DMS 273 (cell line): ENCODE measurements around the gene MMEL1.
A peak's percentile ranks its signal among the peaks of the same experiment; 100 is the strongest.

Source experiments
- DNase-seq: peaks from one replicate; lab custom pipeline; 2025; ENCODE audit not compliant: unreplicated experiment; lab: John Stamatoyannopoulos, UW

MMEL1 gene

DNA sequence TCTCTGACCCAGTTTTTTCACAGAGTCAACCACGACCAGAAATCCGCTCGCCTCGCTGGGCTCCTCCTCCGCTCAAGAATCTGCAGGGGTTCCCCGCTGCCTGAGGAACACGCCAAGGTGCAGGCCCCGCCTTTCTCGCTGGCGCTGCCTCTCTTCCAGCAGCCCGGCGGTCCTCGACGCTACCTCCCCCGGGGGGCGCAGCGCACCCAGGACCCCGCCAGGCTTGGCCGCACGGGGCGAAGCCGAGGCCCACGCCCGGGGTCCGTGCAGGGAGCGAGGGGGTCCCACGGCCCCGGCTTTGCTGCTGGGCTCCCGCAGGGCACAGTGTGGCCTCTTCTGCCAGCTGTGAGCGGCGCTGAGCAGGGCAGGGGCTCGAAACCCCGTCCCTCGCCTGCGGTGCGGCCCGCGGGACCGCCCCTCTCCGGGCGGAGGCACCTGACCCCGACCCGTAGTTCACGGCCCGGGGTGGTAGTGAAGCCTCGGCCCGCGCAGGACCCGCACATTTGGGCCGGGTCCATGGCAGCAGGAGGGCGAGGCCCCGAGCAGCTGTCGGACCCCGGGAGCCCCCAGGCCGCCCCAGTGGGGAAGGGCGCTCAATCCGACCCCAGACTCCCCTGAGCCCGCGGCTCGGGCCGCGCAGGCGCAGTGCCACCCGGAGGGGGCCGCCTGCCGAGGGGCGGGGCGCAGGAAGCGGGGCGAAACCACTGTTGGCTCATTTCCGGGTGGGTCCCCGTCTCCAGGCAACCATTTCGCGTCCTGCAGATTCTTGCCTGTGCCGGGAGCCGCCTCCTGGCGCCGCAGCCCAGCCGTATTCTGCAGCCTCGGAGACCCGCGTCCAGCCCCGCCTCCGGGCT, 10.0 kb upstream of the MMEL1 start:
- DNase-seq = peak; percentile 96

DNA sequence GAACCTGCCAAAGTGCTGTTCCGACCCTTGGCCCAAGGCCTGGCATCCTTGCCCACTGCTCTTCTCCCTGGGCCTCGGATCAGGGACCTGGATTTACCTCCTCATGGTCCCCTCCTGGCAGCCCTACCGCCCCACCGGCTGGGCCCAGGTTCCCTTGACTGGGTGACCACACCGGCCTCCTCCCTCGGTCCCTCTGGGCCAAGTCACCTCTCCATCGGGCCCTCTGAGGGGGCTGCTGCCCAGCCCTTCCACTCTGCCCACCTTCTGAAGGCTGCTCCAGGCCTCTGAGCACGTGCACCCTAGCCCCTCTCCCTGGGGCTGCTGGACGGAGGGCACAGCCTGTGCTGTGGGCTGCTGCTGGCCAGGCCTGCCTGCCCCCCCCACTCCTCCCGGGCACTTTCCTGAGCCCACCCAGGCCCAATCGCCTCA, 9.3 kb upstream of the MMEL1 start:
- no peak for DNase-seq

DNA sequence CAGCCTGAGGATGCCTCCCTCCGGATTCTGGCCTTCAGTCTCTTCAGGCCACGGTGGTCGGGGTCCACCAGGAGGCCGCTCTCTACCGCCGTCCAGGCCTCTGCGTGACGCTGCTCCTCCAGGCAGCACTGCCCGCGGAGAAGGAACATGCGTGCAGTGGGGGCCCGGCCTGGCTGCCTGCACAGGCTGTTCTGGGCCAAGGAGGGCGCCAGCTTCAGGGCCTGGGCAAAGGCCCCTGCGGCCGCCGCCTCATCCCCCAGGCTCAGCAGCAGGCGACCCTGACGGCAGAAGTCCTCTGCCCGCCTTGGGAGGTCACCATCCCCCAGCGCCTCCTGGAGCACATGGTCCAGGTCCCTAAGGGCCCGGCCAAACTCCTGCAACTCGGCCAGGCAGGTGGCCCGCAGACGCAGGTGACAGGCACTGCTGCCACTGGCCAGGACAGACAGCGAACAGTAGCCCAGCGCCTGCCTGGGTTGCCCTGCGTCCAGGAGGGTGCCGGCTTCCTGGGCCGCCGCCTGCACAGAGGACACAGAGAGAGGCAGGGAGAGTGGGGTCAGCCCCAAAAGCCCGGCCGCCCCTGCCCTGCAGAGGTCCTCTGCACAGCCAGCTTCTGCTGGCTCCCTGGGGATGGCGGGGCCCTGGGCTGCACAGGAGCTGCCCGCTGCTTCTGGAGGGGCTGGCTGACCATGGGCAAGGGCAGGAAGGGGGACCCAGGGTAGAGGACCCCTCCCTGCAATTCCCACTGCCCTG, 8.7 kb upstream of the MMEL1 start:
- DNase-seq = no peak

DNA sequence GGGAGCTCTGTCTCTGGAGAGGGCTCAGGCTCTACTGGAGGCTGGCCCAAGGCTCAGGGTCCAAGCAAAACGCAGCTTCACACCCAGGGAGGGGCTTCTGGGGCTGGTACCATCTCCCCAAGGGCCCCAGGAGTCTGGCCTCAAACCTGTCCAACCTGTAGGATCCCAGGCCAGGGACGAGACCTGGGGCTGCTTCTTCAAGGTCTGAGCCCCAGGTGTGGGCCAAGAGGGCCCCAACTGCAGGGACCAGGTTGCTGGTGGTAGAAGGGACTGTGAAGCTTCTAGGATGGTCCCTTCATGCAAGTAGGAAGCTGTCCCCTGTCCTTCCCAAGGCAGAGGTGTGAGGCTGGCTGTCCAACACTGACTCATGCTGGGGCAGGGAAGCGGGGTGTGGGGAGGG, 7.8 kb upstream of the MMEL1 start:
- no peak for DNase-seq

DNA sequence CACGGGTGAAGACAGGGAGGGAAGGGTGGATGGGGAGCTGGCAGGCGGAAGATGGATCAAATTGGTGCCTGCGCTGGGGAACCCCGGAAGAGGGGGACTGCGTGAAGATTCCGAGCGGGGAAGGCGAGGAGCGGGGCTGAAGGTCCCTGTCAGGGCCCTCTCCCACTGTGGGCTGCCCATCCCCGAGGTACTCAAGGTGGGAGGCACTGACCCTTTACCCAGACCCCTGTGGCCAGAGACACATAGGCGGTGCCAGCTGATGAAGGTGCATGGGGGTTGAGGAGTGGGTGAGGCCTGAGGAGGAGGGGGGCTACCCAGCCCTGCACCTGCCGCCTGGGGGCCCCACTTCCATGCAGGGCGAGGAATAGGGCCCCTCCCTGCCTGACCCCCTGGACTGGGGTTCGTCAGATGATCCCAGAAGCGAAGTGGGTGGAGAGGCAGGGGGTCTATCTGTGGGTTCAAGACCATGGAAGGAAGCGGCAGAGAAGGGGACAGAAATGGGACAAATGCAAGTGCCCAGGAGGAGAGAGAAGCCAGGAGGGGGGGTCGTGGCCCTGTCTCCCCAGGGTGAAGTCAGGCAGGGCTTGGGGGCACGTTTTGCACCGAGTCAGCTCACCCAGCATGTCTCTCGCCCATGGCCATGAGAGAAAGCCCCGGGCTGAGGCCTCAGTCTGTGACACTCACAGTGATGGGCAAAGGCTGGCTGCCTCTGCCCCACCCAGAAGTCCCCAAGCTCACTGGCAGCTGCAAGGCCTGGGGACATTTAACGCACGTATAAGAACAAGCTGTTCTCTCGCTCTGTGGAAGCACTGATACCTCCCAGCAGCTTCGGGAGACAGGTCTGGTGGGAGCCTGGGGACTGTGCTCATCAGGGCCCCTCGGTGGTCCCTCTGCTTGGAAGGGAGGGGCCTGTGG, 7.0 kb upstream of the MMEL1 start:
- no peak for DNase-seq

DNA sequence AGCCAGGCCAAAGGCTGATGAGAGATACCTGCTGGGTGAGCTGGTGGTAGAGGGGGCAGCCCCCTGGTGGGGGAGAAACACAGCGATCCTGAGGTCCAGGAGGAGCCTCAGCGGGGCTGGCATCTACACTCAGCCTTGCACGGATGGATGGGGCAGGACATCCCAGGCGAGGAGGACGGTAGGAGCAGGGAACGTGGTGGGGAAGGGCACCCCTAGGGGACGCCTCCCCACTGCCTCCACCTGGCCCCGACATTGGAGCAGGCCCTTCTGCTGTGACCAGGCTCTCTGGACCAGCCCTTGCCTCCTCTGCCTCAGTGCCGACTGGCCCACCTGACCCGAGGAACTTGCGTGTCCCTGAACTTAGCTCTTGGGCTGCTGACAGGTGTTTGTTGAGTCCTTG, 6.4 kb upstream of the MMEL1 start:
- DNase-seq = no peak

DNA sequence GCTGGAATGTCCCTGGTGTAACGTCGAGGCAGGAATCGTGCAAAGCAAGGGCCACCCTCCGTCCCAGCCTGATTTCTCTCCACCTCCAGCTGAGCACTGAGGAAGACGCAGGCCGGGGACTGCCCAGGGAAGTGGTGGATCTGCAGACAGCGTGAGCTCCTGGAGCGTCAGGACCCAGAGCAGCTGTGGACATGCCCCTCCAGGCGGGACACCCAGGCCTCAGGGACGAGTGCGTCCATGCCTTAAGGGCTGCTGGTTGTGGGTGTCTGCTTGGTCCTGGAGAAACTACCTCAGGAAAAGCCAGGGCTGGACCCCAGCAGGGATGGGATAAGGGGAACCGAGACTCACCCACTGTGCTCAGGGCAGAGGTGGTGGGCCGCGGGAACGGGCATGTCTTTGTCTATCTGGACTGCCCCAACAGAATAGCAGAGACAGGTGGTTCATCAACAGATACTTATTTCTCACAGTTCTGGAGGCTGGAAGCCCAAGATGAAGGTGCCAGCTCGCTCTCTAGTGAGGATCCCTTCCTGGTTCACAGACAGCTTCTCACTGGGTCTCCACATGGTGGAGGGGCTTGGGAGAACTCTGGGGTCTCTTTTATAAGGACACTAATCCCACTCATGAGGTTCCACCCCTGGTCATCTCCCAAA, 5.8 kb upstream of the MMEL1 start:
- no peak for DNase-seq

DNA sequence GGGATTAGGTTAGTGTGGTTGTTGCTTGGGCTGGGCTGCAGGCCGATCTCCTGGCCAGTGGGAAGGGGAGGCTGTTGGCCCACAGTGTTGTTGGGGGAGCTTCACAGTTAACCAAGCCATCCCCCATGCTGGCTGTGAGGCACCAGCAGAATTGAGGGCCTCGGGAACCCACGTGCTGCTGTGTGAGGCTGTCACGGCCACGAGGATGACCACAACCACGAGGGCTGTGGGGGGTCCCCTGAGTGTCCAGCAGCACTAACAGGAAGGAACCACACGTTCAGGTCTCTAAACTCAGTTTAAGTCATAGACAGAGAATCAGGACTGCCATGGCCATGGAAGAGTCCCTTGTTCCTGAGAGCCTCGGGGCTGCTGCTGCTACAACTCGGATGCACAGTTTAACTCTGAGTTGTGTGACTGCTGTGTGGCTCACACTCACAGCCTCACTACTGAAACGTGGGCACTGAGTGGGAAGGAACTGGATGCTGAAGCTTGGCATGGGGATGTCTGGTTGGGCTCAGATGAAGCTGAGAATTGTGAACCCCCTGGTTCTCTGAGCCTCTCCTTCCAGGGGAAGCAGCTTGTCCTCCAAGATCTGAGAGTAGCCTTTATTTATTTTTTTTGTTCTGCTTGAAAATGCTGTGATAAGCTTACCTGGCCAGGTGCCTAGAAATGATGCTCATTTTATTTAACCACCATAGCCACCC, 4.8 kb upstream of the MMEL1 start:
- DNase-seq = no peak

DNA sequence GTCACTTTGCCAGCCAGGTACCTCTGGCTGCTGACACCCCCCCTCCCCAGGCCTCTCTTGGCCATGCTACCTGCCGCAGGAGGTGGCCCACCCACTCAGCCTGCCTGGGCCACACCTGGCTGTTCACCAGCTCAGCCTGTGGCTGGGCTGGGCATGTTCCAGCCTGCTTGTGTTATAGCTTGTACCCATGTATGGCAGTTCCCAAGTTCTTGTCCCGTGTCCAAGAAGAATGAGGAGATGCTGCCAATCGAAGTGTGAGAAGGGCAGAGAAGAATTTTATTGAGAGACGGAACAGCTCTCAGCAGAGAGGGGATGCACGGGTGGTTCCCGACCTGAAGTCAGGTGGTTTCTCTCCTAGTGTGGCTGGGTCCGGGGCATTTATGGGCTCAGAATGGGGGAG, 3.9 kb upstream of the MMEL1 start:
- peak; percentile 35 for DNase-seq

DNA sequence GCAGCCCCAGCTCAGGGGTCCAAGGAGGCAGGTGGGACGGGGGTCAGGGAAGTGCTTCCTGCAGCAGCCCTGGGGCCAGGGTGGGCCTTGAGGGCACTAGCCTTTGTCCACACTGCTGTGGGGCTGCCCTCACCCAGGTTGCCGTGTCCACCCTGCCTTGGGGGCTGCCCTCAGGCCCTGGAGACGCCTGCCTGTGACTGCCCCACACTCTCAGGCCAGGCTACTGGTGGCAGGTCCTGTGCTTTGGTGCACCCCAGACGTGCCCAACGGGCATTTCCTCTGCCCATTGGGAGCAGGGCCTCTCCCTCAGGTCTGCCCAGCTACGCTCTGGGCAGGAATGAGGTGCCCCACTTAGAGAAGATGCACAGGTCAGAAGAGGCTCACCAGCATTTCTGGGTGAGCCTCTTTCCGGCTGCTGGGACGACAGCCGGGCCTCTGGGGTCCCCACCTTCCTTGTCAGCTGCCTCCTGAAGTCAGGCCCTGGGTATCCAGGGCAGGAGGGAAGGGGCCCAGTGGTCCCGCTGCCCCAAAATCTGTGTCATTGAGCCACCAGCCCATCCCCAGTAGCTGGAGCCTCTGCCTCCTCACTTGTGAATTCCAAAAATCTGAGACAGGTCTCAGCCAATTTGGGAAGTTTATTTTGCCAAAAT, 2.7 kb upstream of the MMEL1 start:
- no peak for DNase-seq

DNA sequence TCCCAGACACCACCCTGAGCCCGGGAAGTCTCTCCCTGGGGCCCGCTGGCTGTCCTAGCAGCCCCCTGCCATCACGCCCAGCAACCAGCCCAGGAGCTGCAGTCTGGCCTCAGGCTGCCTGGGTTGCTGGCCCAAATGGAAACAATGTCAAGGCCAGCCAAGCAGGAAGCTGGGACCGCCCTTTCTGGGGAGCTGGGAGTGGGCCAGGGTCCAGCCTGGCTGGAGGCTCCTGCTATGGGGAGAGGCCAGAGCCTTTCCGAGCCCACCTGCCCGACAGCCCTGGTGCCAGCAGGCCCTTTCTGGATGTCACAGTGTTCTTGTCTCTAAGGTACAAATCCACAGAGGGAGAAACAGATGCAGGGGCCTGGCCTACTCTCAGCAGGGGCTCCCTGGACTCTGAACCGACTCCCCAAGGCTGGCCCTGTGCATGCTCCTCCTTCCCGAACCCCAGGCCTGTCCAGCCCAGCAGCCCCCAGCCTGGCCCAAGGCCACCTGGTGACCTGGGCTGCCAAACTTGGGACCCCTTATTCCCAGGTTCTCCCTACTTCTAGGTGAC, 1.2 kb upstream of the MMEL1 start:
- no peak for DNase-seq

DNA sequence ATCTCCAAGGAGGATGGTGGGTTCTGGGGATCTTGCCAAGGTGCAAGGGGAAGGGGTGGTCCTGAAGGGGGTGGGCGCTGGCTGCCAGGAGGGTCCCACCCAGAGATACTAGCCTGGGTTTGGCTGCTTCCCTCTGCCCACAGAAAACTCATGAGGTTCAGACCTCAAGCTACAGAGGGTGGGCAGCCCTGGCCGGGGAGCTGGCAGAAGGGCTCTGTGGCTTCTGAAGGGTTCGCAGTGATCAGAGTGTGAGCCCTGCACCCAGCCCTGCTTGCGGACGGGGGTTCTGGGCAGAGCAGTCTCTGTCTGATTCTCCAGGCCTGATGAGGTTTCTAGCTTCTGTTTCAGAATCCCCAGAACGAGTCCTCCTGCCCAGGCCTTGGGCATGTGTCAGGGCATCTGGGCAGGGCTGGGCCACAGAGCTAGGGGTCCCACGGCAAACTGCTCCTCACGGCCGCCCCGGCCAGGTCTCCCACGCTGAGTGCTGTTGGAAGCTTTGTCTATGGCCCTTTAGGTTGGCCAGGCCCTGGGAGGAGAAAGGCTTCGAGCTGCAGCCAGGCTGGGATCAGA, 635 bp upstream of the MMEL1 start:
- DNase-seq = no peak

DNA sequence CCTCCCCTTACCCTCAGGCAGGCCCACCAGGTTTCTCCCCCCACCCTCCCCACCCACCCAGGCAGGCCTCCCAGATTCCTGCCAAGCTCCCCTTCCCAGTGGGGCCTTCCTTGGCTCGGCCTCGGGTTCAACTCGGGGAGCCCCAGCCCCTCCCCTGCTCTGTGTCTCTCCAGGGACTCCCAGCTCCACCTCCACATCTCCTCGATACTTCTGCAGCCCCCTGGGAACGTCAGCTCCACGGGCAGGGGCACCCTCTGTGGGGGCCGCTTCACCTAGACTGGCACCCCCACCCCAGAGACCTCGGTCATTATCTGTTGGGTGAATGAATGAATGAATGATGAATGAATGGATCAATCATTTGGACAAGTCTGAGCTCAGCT, 775 bp downstream of the MMEL1 start:
- DNase-seq = no peak

DNA sequence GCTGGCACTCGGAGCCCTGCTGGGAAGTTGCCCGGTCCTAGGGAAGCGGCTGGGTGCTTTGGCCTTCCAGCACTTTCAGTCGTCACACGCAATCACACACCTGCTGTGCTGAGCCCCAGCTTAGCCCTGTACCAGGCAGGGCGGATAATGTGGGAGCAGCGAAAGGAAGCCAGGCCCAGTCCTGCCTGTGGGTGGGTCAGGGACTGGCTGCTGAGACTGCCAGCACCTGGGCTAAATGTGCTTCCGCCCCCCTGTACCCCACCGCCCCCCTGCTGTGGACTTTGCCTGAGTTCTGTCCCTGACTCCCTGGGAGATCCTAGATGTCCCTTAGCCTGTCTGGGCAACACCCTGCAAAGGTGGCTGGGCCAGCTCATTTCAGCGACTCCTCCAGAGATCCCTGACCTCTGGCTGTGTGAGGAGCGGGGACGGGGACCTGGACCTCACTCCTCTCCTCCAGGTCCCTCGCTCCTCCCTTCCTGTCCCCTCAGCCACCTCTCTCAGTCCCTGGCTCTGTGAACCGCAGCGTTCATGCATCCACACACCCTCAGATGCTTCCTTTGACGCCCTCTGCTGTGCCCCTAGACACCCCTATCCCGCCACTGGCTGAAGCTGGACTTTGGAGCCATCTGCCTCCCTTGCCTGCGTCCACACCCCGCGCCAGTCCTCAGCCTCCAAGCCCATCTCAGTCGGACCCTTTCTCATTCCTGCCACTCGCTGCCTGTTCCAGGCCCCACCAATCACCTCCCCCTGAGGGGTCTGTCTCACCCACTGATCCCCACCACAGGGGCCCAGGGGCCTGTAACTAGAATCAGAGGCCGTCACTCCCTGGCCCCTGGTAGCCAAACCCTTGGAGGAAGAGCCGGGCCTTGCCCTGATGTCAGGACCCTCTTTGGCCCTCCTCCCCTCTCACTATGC, 1.4 kb downstream of the MMEL1 start:
- DNase-seq = no peak

DNA sequence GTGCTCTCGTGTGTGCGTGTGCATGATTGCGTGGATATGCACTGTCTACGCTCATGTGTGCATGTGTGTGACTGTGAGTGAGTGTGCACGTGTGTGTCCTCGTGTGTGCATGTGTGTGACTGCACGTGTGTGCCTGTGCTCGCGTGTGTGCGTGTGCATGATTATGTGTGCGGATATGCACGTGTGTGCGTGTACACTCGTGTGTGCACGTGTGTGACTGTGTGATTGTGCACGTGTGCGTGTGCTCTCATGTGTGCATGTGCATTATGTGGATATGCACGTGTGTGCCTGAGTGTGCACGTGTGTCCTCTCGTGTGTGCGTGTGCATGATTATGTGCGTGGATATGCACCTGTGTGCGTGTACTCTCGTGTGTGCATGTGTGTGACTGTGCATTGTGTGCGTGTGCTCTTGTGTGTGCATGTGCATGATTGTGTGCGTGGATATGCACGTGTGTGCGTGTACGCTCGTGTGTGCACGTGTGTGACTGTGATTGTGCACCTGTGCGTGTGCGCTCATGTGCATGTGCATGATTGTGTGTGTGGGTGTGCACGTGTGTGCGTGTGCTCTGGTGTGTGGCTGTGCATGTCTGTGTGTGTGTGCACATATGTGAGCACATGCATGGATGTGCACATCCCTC, 2.2 kb downstream of the MMEL1 start:
- no peak for DNase-seq

DNA sequence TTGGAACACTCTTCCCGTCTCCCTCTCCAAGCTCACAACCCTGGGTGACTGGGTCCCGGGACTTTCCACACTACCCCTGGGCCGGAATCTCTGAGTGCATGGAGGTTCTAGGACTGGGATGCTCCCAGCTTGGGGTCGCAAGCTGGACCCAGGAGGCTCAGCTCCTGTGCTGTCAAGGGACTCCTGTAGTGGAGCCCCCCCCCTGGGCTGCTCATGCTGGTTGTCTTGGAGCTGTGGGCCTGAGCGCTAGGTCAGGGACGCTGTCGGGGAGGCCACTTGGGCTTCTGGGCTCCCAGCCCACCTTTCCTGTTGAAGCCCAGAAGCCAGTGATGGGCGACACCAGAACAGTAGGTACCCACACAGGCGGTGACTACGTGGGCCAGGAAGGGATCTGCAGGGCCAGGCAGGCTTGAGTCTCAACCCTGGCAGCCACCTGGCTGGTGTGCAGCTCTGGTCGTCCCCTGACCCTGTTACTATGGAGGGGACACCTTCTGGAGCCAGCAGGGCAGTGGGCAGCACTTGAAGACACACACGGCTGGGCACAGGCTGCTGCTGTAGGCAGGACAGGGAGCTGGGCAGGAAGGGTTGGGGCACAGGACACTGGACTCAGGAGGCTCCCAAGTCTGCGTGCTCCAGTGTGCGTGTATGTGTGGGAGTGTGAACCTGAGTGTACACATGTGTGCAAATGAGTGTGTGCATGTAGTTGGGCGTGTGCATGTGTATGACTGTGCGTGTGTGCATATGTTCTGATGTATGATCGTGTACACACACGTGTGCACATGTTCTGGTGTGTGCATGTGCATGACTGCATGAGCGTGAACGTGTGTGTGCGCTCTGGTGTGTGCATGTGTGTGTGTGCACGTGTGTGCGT, 3.0 kb downstream of the MMEL1 start:
- DNase-seq = no peak
